A204.1 (cell line): Measurements from ENCODE around the gene PRPS1L1.

Experiments
- FAIRE-seq: peaks from 2 replicates; lab custom pipeline; 2012; peaks lifted over from hg19 to GRCh38; lab: Jason Lieb, UNC

The PRPS1L1 gene

GRCh38 chr7:18013936-18014335, 13.7 kb downstream of the PRPS1L1 start:
- no peak for FAIRE-seq

GRCh38 chr7:18004372-18004771, 23.3 kb downstream of the PRPS1L1 start:
- FAIRE-seq = no peak

- no peak for FAIRE-seq
Observed at GRCh38 chr7:18003286-18003994, 24.2 kb downstream of the PRPS1L1 start.

GRCh38 chr7:17998692-17999091, 29.0 kb downstream of the PRPS1L1 start:
- no peak for FAIRE-seq

- FAIRE-seq = no peak
Observed at GRCh38 chr7:17996442-17997223, 31.0 kb downstream of the PRPS1L1 start.

- FAIRE-seq = no peak
Observed at GRCh38 chr7:17996040-17996439, 31.6 kb downstream of the PRPS1L1 start.

GRCh38 chr7:17994079-17994850, 33.4 kb downstream of the PRPS1L1 start:
- no peak for FAIRE-seq

GRCh38 chr7:17991866-17992648, 35.6 kb downstream of the PRPS1L1 start:
- no peak for FAIRE-seq

GRCh38 chr7:17990761-17991160, 36.9 kb downstream of the PRPS1L1 start:
- FAIRE-seq = no peak

- FAIRE-seq = no peak
Observed at GRCh38 chr7:17989546-17989945, 38.1 kb downstream of the PRPS1L1 start.

- no peak for FAIRE-seq
Observed at GRCh38 chr7:17988858-17989257, 38.8 kb downstream of the PRPS1L1 start.

GRCh38 chr7:17988141-17988540, 39.5 kb downstream of the PRPS1L1 start:
- no peak for FAIRE-seq

GRCh38 chr7:17986851-17987250, 40.8 kb downstream of the PRPS1L1 start:
- FAIRE-seq = no peak

GRCh38 chr7:17985473-17986239, 42.0 kb downstream of the PRPS1L1 start:
- FAIRE-seq = no peak

- no peak for FAIRE-seq
Observed at GRCh38 chr7:17984288-17984687, 43.4 kb downstream of the PRPS1L1 start.

GRCh38 chr7:17983221-17984062, 44.2 kb downstream of the PRPS1L1 start:
- no peak for FAIRE-seq

- no peak for FAIRE-seq
Observed at GRCh38 chr7:17976952-17977351, 50.7 kb downstream of the PRPS1L1 start.
